ENCODE data around the gene PTPRT.

GRCh38 chr20:42443200-42443599 lies 746.5 kb downstream of the PTPRT start:
- no peak for TF ChIP-seq CTCF (conservative IDR thresholded peaks at IDR 0.05; ENCODE audit: low read depth in 2 of 2)
- TF ChIP-seq REST (IDR thresholded peaks at IDR 0.05; ENCODE audit: unreplicated experiment) = no peak
- TF ChIP-seq EZH2phosphoT487 (IDR thresholded peaks at IDR 0.05; ENCODE audit: unreplicated experiment) = no peak
- TF ChIP-seq EZH2 (IDR thresholded peaks at IDR 0.05; ENCODE audit: low read depth, unreplicated experiment) = no peak
- no peak for TF ChIP-seq ETS1 (IDR thresholded peaks at IDR 0.05)
- no peak for TF ChIP-seq CREB1 (CRISPR knock-in tag; IDR thresholded peaks at IDR 0.05; ENCODE audit: low read depth)
- TF ChIP-seq ZNF462 (CRISPR knock-in tag; IDR thresholded peaks at IDR 0.05) = no peak
- no peak for TF ChIP-seq POLR2AphosphoS5 (IDR thresholded peaks at IDR 0.05; ENCODE audit: low read depth)
- no peak for TF ChIP-seq STAT1 (IDR thresholded peaks at IDR 0.05; ENCODE audit: unreplicated experiment)
- TF ChIP-seq ZNF114 (CRISPR knock-in tag; IDR thresholded peaks at IDR 0.05) = no peak
- no peak for TF ChIP-seq ZNF331 (CRISPR knock-in tag; IDR thresholded peaks at IDR 0.05; ENCODE audit: low read depth)
- TF ChIP-seq JUNB (IDR thresholded peaks at IDR 0.05; ENCODE audit: unreplicated experiment) = no peak
